Caco-2 (cell line): ENCODE results near the gene PTPRN2. TPM values are rescaled to one million over a fixed set of nuclear protein-coding genes. Genes with fewer than 3 reads are reported as not detected.

Experiments used
- BruUV-seq: library from RNA; stranded (reverse); fragments of 400-500 nt; replicated peaks from 2 replicates; lab custom pipeline; 2021; lab: Mats Ljungman, UMichigan
- CTCF ChIA-PET: fragments of 300-600 bp; sonication (Branson Sonifier 250); formaldehyde crosslinking; loops from one replicate; lab custom pipeline; 2022; ENCODE audit warnings: antibody characterized with exemption; lab: Charles Lee
- POLR2A ChIA-PET: fragments of 300-600 bp; sonication (Branson Sonifier 250); formaldehyde crosslinking; loops from one replicate; lab custom pipeline; 2022; ENCODE audit warnings: antibody characterized with exemption; lab: Charles Lee
- DNase-seq, 2 experiments: peaks; one replicate each; pipeline versions ENCODE4 v3.0.0 to v3.0.0-alpha.2; 2020 to 2022
- H3K27me3 ChIP-seq: replicated peaks from 2 replicates; pipeline ENCODE4 v1.6.0; 2011; ENCODE audit warnings: low read length; ENCODE audit not compliant: control insufficient read depth, insufficient read depth
- H3K36me3 ChIP-seq: 2 replicates; pipeline ENCODE4 v1.5.1; 2011; ENCODE audit warnings: low read length; ENCODE audit not compliant: control insufficient read depth, insufficient read depth
- H3K4me1 ChIP-seq: fragments of 250-450 bp; sonication (Bioruptor Pico); 2 replicates; pipeline ENCODE4 v1.5.1; 2020; ENCODE audit warnings: mild to moderate bottlenecking
- H3K4me3 ChIP-seq: 2 replicates; pipeline ENCODE4 v1.5.1; 2011; ENCODE audit warnings: low read depth, mild to moderate bottlenecking, control low read depth, low read length
- H3K9me3 ChIP-seq: fragments of 250-450 bp; sonication (Bioruptor Pico); 2 replicates; pipeline ENCODE4 v1.5.1; 2020; ENCODE audit warnings: mild to moderate bottlenecking, moderate library complexity
- H3K27ac Mint-ChIP-seq: one replicate; pipeline ENCODE4 v1.8.0; 2022; ENCODE audit warnings: mixed read lengths; ENCODE audit not compliant: unreplicated experiment
- H3K27me3 Mint-ChIP-seq: one replicate; pipeline ENCODE4 v1.8.0; 2022; ENCODE audit warnings: mixed read lengths; ENCODE audit not compliant: insufficient read depth, unreplicated experiment
- H3K36me3 Mint-ChIP-seq: one replicate; pipeline ENCODE4 v1.8.0; 2022; ENCODE audit warnings: mild to moderate bottlenecking, mixed read lengths; ENCODE audit not compliant: insufficient read depth, unreplicated experiment
- H3K4me1 Mint-ChIP-seq: one replicate; pipeline ENCODE4 v1.8.0; 2022; ENCODE audit warnings: low read depth, mixed read lengths; ENCODE audit not compliant: unreplicated experiment
- H3K4me3 Mint-ChIP-seq: one replicate; pipeline ENCODE4 v1.8.0; 2022; ENCODE audit warnings: mild to moderate bottlenecking, moderate library complexity, mixed read lengths; ENCODE audit not compliant: unreplicated experiment
- H3K9me3 Mint-ChIP-seq: one replicate; pipeline ENCODE4 v1.8.0; 2022; ENCODE audit warnings: mixed read lengths; ENCODE audit not compliant: unreplicated experiment
- CTCF ChIP-seq, 2 experiments: fragments of 200-600 bp in 1 of 2; IDR thresholded peaks; 1 replicate in 1 of 2; 2 replicates in 1 of 2; pipeline versions ENCODE4 v1.5.1 to v1.8.0; 2011 to 2022; ENCODE audit warnings: antibody characterized with exemption in 1 of 2, control low read depth in 1 of 2, inconsistent platforms in 1 of 2, low read depth in 1 of 2, low read length in 1 of 2, mild to moderate bottlenecking in 1 of 2, moderate library complexity in 1 of 2; ENCODE audit not compliant: insufficient read depth in 1 of 2, severe bottlenecking in 1 of 2, unreplicated experiment in 1 of 2
- intact Hi-C: fragments of 100-400 bp; cut with micrococcal nuclease; formaldehyde crosslinking; loops from one replicate; pipeline ENCODE4 v1.10.0; 2022; ENCODE audit not compliant: unreplicated experiment
- total RNA-seq: library from RNA; stranded (reverse); gene quantifications from 2 replicates; pipeline ENCODE4 v1.2.3, GENCODE V29; 2022

The PTPRN2 gene
- total RNA-seq, 1 experiment from 2014 or later, result 1.4 TPM

- H3K27me3 ChIP-seq, result no peaks in the 10 kb centered on the region
- POLR2A ChIA-PET, result no interaction called here
- Mint-ChIP-seq H3K27ac (no peak overlapping the region), H3K27me3 (no peaks in the 10 kb centered on the region), H3K4me3 (no peak overlapping the region), H3K4me1 (no peaks in the 10 kb centered on the region), H3K36me3 (no peaks in the 10 kb centered on the region), H3K9me3 (peaks cover 26% of the 10 kb centered on the region)
- H3K36me3 ChIP-seq, result no peaks in the 10 kb centered on the region
- intact Hi-C loops, result no loop called here
- H3K4me1 ChIP-seq, result no peaks in the 10 kb centered on the region
- no TSS peak for BruUV-seq
- no peak for DNase-seq
- CTCF ChIA-PET, result no interaction called here
- H3K4me3 ChIP-seq, result no peak overlapping the region
- no peak for TF ChIP-seq CTCF (IDR thresholded peaks at IDR 0.05; ENCODE audit: insufficient read depth in 1 of 2, low read depth in 1 of 2, low read length in 1 of 2, severe bottlenecking in 1 of 2, unreplicated experiment in 1 of 2)
- H3K9me3 ChIP-seq, result peaks cover 3% of the 10 kb centered on the region; the same call in 1 of the 2 replicates
Measured at GRCh38 chr7:158463317-158463716, 124.3 kb downstream of the PTPRN2 start.

GRCh38 chr7:158461824-158462223, 125.8 kb downstream of the PTPRN2 start:
- Histone ChIP-seq H3K9me3 (peaks cover 3% of the 10 kb centered on the region; the same call in 1 of the 2 replicates), H3K36me3 (no peaks in the 10 kb centered on the region), H3K4me3 (no peak overlapping the region), H3K27me3 (no peaks in the 10 kb centered on the region), H3K4me1 (no peaks in the 10 kb centered on the region)
- POLR2A ChIA-PET, result no interaction called here
- CTCF ChIA-PET, result no interaction called here
- H3K4me1 Mint-ChIP-seq, result no peaks in the 10 kb centered on the region
- no peaks in the 10 kb centered on the region for H3K36me3 Mint-ChIP-seq
- no TSS peak for BruUV-seq
- H3K27ac Mint-ChIP-seq, result no peak overlapping the region
- H3K9me3 Mint-ChIP-seq, result peaks cover 26% of the 10 kb centered on the region
- intact Hi-C loops, result no loop called here
- DNase-seq, result no peak
- H3K4me3 Mint-ChIP-seq, result no peak overlapping the region
- no peak for TF ChIP-seq CTCF (IDR thresholded peaks at IDR 0.05; ENCODE audit: insufficient read depth in 1 of 2, low read depth in 1 of 2, low read length in 1 of 2, severe bottlenecking in 1 of 2, unreplicated experiment in 1 of 2)
- H3K27me3 Mint-ChIP-seq, result no peaks in the 10 kb centered on the region

- no peaks in the 10 kb centered on the region for H3K36me3 Mint-ChIP-seq
- intact Hi-C loops, result no loop called here
- no peaks in the 10 kb centered on the region for H3K27me3 Mint-ChIP-seq
- DNase-seq, result no peak
- peaks cover 26% of the 10 kb centered on the region for H3K9me3 Mint-ChIP-seq
- Histone ChIP-seq H3K4me3 (no peak overlapping the region), H3K36me3 (no peaks in the 10 kb centered on the region), H3K9me3 (peaks cover 3% of the 10 kb centered on the region; the same call in 1 of the 2 replicates), H3K4me1 (no peaks in the 10 kb centered on the region), H3K27me3 (no peaks in the 10 kb centered on the region)
- H3K4me1 Mint-ChIP-seq, result no peaks in the 10 kb centered on the region
- ChIA-PET POLR2A (no interaction called here), CTCF (no interaction called here)
- no peak overlapping the region for H3K27ac Mint-ChIP-seq
- no peak for TF ChIP-seq CTCF (IDR thresholded peaks at IDR 0.05; ENCODE audit: insufficient read depth in 1 of 2, low read depth in 1 of 2, low read length in 1 of 2, severe bottlenecking in 1 of 2, unreplicated experiment in 1 of 2)
- no peak overlapping the region for H3K4me3 Mint-ChIP-seq
- BruUV-seq, result no TSS peak
Measured at GRCh38 chr7:158460665-158461064, 127.0 kb downstream of the PTPRN2 start.
